Measurements from ENCODE around the gene SPEM1.

The SPEM1 gene

GRCh38 chr17:7408863-7409262 is 11.3 kb upstream of the SPEM1 start:
- no peak overlapping the region for H2BK120ac ChIP-seq (ENCODE audit: insufficient read depth, low read length, poor library complexity)
- no CpG with 5 or more reads among the region's 6 CpGs for WGBS (ENCODE audit: extremely low coverage, insufficient coverage, insufficient read length)

GRCh38 chr17:7409716-7410115 is 10.4 kb upstream of the SPEM1 start:
- WGBS (ENCODE audit: extremely low coverage, insufficient coverage, insufficient read length) = no CpG with 5 or more reads among the region's 6 CpGs

More at GRCh38 chr17:7408863-7409262, 11.3 kb upstream of the SPEM1 start:
- peaks cover 0 to 7% of the 10 kb centered on the region in 2 experiments for H3K4me1 ChIP-seq (ENCODE audit: control insufficient read depth in 1 of 2, insufficient read depth in 2 of 2, low read length in 2 of 2)
- no peak overlapping the region for H2BK5ac ChIP-seq (ENCODE audit: low read depth, low read length, poor library complexity)
- H3K36me3 ChIP-seq (ENCODE audit: control insufficient read depth in 1 of 2, insufficient read depth in 2 of 2, low read length in 2 of 2) = peaks cover 17 to 18% of the 10 kb centered on the region in 2 experiments
- no peak overlapping the region for H4K91ac ChIP-seq (ENCODE audit: low read depth, low read length)
- no peak overlapping the region for H3K14ac ChIP-seq (ENCODE audit: low read length)
- no peak overlapping the region for H3K4me2 ChIP-seq (ENCODE audit: low read length)
- H4K12ac ChIP-seq (ENCODE audit: low read depth, low read length) = no peak overlapping the region
- no peak overlapping the region for H3K27ac ChIP-seq (ENCODE audit: low read depth, low read length)
- no peak overlapping the region for H3K4ac ChIP-seq (ENCODE audit: low read depth, low read length)
- H3K79me1 ChIP-seq (ENCODE audit: low read length) = peaks cover 7% of the 10 kb centered on the region
- no peak overlapping the region for H3K18ac ChIP-seq (ENCODE audit: low read length)
- no peak overlapping the region for H4K8ac ChIP-seq (ENCODE audit: low read depth, low read length)
- H3K9ac ChIP-seq (ENCODE audit: low read length) = no peak overlapping the region
- H2BK12ac ChIP-seq (ENCODE audit: low read length) = no peak overlapping the region
- H3K79me2 ChIP-seq (ENCODE audit: control insufficient read depth, insufficient read depth, low read length, poor library complexity) = peaks cover 3% of the 10 kb centered on the region
- H3K9me3 ChIP-seq (ENCODE audit: insufficient read depth, low read depth, low read length) = no peaks in the 10 kb centered on the region
- no peak overlapping the region for H3K4me3 ChIP-seq (ENCODE audit: low read depth, low read length)
- H2AK5ac ChIP-seq (ENCODE audit: low read length) = no peak overlapping the region
- no peak overlapping the region for H3K23ac ChIP-seq (ENCODE audit: low read length)
- DNase-seq = no peak
- H2AFZ ChIP-seq (ENCODE audit: insufficient read depth, low read length, poor library complexity) = no peak overlapping the region
- H3K27me3 ChIP-seq (ENCODE audit: insufficient read depth, low read length) = no peaks in the 10 kb centered on the region

GRCh38 chr17:7410634-7411426 is 9.3 kb upstream of the SPEM1 start:
- no peaks in the 10 kb centered on the region for H3K79me1 ChIP-seq (ENCODE audit: low read length)
- no peaks in the 10 kb centered on the region for H3K4me1 ChIP-seq (ENCODE audit: control insufficient read depth in 1 of 2, insufficient read depth in 2 of 2, low read length in 2 of 2)
- peaks cover 26 to 34% of the 10 kb centered on the region in 2 experiments for H3K36me3 ChIP-seq (ENCODE audit: control insufficient read depth in 1 of 2, insufficient read depth in 2 of 2, low read length in 2 of 2)
- no peaks in the 10 kb centered on the region for H3K9me3 ChIP-seq (ENCODE audit: insufficient read depth, low read depth, low read length)
- no CpG with 5 or more reads among the region's 25 CpGs for WGBS (ENCODE audit: extremely low coverage, insufficient coverage, insufficient read length)
- H3K4me2 ChIP-seq (ENCODE audit: low read length) = no peak overlapping the region
- H3K27me3 ChIP-seq (ENCODE audit: insufficient read depth, low read length) = no peaks in the 10 kb centered on the region
- no peak overlapping the region for H3K9ac ChIP-seq (ENCODE audit: low read length)
- H2BK120ac ChIP-seq (ENCODE audit: insufficient read depth, low read length, poor library complexity) = no peak overlapping the region
- no peak overlapping the region for H3K23ac ChIP-seq (ENCODE audit: low read length)
- H2AFZ ChIP-seq (ENCODE audit: insufficient read depth, low read length, poor library complexity) = no peak overlapping the region
- H3K79me2 ChIP-seq (ENCODE audit: control insufficient read depth, insufficient read depth, low read length, poor library complexity) = no peaks in the 10 kb centered on the region
- no peak overlapping the region for H3K14ac ChIP-seq (ENCODE audit: low read length)
- H4K12ac ChIP-seq (ENCODE audit: low read depth, low read length) = no peak overlapping the region
- no peak overlapping the region for H3K27ac ChIP-seq (ENCODE audit: low read depth, low read length)
- H3K18ac ChIP-seq (ENCODE audit: low read length) = no peak overlapping the region
- no peak for DNase-seq
- H4K91ac ChIP-seq (ENCODE audit: low read depth, low read length) = no peak overlapping the region
- no peak overlapping the region for H3K4me3 ChIP-seq (ENCODE audit: low read depth, low read length)
- no peak overlapping the region for H2BK5ac ChIP-seq (ENCODE audit: low read depth, low read length, poor library complexity)
- H2BK12ac ChIP-seq (ENCODE audit: low read length) = no peak overlapping the region
- no peak overlapping the region for H3K4ac ChIP-seq (ENCODE audit: low read depth, low read length)
- no peak overlapping the region for H4K8ac ChIP-seq (ENCODE audit: low read depth, low read length)
- H2AK5ac ChIP-seq (ENCODE audit: low read length) = no peak overlapping the region

More at GRCh38 chr17:7409716-7410115, 10.4 kb upstream of the SPEM1 start:
- H3K36me3 ChIP-seq (ENCODE audit: control insufficient read depth in 1 of 2, insufficient read depth in 2 of 2, low read length in 2 of 2) = peaks cover 18 to 23% of the 10 kb centered on the region in 2 experiments
- H3K18ac ChIP-seq (ENCODE audit: low read length) = no peak overlapping the region
- H2BK5ac ChIP-seq (ENCODE audit: low read depth, low read length, poor library complexity) = no peak overlapping the region
- no peak overlapping the region for H2BK120ac ChIP-seq (ENCODE audit: insufficient read depth, low read length, poor library complexity)
- peaks cover 0 to 7% of the 10 kb centered on the region in 2 experiments for H3K4me1 ChIP-seq (ENCODE audit: control insufficient read depth in 1 of 2, insufficient read depth in 2 of 2, low read length in 2 of 2)
- no peak overlapping the region for H3K4me2 ChIP-seq (ENCODE audit: low read length)
- no peaks in the 10 kb centered on the region for H3K27me3 ChIP-seq (ENCODE audit: insufficient read depth, low read length)
- DNase-seq = no peak
- no peak overlapping the region for H2BK12ac ChIP-seq (ENCODE audit: low read length)
- no peak overlapping the region for H3K4me3 ChIP-seq (ENCODE audit: low read depth, low read length)
- H3K79me1 ChIP-seq (ENCODE audit: low read length) = peaks cover 4% of the 10 kb centered on the region
- no peak overlapping the region for H4K91ac ChIP-seq (ENCODE audit: low read depth, low read length)
- H3K79me2 ChIP-seq (ENCODE audit: control insufficient read depth, insufficient read depth, low read length, poor library complexity) = peaks cover 2% of the 10 kb centered on the region
- H3K9ac ChIP-seq (ENCODE audit: low read length) = no peak overlapping the region
- no peak overlapping the region for H3K4ac ChIP-seq (ENCODE audit: low read depth, low read length)
- no peak overlapping the region for H3K27ac ChIP-seq (ENCODE audit: low read depth, low read length)
- no peak overlapping the region for H3K23ac ChIP-seq (ENCODE audit: low read length)
- H3K9me3 ChIP-seq (ENCODE audit: insufficient read depth, low read depth, low read length) = no peaks in the 10 kb centered on the region
- no peak overlapping the region for H3K14ac ChIP-seq (ENCODE audit: low read length)
- no peak overlapping the region for H2AFZ ChIP-seq (ENCODE audit: insufficient read depth, low read length, poor library complexity)
- H2AK5ac ChIP-seq (ENCODE audit: low read length) = no peak overlapping the region
- H4K12ac ChIP-seq (ENCODE audit: low read depth, low read length) = no peak overlapping the region
- H4K8ac ChIP-seq (ENCODE audit: low read depth, low read length) = no peak overlapping the region

- H3K23ac ChIP-seq (ENCODE audit: low read length) = no peak overlapping the region
- no peaks in the 10 kb centered on the region for H3K79me1 ChIP-seq (ENCODE audit: low read length)
- H3K9me3 ChIP-seq (ENCODE audit: insufficient read depth, low read depth, low read length) = no peaks in the 10 kb centered on the region
- no peak overlapping the region for H2BK5ac ChIP-seq (ENCODE audit: low read depth, low read length, poor library complexity)
- no peak overlapping the region for H3K4ac ChIP-seq (ENCODE audit: low read depth, low read length)
- H3K36me3 ChIP-seq (ENCODE audit: control insufficient read depth in 1 of 2, insufficient read depth in 2 of 2, low read length in 2 of 2) = peaks cover 28 to 34% of the 10 kb centered on the region in 2 experiments
- H2BK120ac ChIP-seq (ENCODE audit: insufficient read depth, low read length, poor library complexity) = no peak overlapping the region
- no peak overlapping the region for H2AK5ac ChIP-seq (ENCODE audit: low read length)
- H3K27me3 ChIP-seq (ENCODE audit: insufficient read depth, low read length) = no peaks in the 10 kb centered on the region
- no CpG with 5 or more reads among the region's 8 CpGs for WGBS (ENCODE audit: extremely low coverage, insufficient coverage, insufficient read length)
- H3K18ac ChIP-seq (ENCODE audit: low read length) = no peak overlapping the region
- no peak overlapping the region for H4K91ac ChIP-seq (ENCODE audit: low read depth, low read length)
- no peak for DNase-seq
- H3K9ac ChIP-seq (ENCODE audit: low read length) = no peak overlapping the region
- H4K8ac ChIP-seq (ENCODE audit: low read depth, low read length) = no peak overlapping the region
- H3K14ac ChIP-seq (ENCODE audit: low read length) = no peak overlapping the region
- no peak overlapping the region for H2AFZ ChIP-seq (ENCODE audit: insufficient read depth, low read length, poor library complexity)
- no peaks in the 10 kb centered on the region for H3K79me2 ChIP-seq (ENCODE audit: control insufficient read depth, insufficient read depth, low read length, poor library complexity)
- no peak overlapping the region for H2BK12ac ChIP-seq (ENCODE audit: low read length)
- H4K12ac ChIP-seq (ENCODE audit: low read depth, low read length) = no peak overlapping the region
- H3K4me3 ChIP-seq (ENCODE audit: low read depth, low read length) = no peak overlapping the region
- no peak overlapping the region for H3K4me2 ChIP-seq (ENCODE audit: low read length)
- no peak overlapping the region for H3K27ac ChIP-seq (ENCODE audit: low read depth, low read length)
- no peaks in the 10 kb centered on the region for H3K4me1 ChIP-seq (ENCODE audit: control insufficient read depth in 1 of 2, insufficient read depth in 2 of 2, low read length in 2 of 2)
Observed at GRCh38 chr17:7411427-7411750, 8.7 kb upstream of the SPEM1 start.

Data from trophoblast cell (in vitro differentiated cells and primary cell).